ENCODE data around the gene WBP11.
"Not testable (repeated sequence)": the region's sequence is repeated elsewhere in the genome, so short reads cannot be mapped to it uniquely, and the experiment has no call there.

The WBP11 gene

DNA sequence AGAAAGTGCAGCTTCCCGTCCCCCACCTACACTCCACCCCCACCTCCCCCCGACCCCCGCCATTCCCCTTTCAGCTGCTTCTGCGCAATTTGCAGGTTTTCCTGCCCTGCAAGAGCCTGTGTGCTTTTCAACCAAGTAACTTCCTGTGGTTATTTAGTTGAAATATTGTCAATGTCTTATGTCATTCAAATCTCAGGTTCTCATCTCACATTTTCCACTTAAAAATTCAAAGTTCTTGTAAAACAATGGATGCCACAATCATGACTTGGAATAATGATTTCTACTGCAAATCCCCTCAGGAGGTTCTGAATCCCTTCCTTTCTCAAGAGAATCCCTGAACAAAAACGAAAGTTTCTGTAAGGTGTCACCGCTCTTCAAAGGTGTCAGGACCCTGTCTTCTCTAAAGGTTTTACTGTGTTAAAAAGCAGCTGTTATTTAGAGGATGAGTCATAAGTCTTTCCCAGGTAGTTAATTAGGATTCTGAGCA is 31.6 kb downstream of the WBP11 start:
- peak; percentile 49 for DNase-seq (ENCODE audit: low read depth)

DNA sequence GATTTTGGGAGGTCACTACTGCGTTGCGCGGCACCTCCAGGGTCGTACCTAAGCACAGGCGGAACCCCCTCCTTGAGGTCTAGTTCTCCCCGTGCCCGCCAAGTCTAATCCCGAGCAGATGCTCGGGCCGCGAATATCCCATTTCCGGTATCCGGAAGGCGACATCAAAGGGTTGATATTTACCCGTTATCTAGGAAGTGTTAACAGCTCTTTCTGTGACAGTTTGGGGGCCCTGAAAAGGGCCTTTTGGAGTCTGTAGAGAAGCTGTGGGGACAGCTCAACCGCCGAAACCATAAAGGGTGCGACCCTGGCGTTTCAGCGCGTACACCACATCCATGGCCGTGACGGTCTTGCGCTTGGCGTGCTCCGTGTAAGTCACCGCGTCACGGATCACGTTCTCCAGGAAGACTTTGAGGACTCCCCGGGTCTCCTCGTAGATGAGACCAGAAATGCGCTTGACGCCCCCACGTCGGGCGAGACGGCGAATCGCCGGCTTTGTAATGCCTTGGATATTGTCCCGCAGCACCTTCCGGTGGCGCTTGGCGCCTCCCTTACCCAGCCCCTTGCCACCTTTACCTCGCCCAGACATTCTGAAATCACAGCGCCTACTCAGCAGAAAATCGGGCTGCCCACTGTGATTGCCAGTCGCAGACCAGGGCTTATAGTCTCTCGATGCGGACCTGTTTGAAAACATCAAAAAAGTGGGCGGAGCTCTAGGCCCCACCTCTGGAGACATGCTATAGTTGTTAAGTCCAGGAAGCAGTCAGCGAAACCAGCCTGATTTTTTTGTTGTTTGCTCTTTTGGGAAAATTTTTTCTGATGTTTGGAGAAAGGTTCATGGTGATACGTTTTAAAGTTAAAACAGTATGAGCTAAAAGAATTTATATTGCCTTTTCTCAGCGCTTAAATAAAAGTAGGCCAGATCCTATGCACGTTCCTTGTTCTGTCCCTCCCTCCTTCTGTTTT is 32.5 kb downstream of the WBP11 start:
- peak; percentile 81 for DNase-seq (ENCODE audit: low read depth)

DNA sequence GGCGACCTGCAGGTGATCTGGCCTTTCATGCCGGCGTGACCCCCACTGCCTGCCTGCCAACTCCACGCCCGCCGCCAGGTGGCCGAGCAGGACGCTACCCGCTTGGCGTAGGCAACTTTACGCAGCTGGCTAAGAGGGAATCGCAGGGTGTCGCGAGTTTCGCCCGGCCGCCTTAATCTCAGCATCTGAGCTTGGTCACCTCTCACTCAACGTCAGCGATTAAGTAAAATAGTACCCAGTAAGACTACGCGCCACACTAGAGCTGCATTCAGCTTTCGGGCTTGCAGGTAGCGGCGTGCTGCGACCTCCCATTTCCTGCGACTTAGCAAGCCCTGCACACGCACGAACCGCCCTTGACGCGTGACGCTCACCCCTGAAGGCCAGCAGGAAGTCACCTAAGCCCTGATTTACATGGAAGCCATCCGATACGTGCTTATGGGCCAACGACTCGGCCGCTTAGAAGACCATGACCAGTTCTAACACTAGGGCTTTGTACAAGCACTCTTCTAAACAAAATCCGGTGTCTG is 33.2 kb downstream of the WBP11 start:
- DNase-seq (ENCODE audit: low read depth): peak; percentile 81

DNA sequence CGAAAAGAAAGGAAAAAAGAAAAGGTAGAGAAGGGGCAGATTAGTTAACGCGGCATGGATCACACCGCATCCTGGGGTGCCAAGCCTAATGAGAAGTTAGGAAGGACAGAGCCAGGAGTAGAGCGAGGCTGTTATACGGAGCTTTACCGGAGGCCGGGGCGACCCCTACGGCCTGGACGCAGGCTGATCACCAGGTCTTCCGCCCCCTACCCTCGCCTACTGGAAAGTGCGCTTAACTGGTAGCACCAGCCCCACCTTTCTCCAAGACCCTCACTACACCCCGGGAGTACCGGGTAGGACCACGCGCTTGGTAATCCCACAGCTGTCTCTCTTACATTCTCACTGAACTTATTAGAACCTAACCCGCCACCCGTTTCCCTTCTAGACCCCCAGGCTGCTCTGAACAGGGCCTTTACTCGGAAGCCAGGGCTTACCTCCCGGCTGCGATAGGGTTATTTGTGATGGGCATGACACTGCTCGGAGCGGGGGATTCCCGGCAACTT is 33.8 kb downstream of the WBP11 start:
- no peak for DNase-seq (ENCODE audit: low read depth)

DNA sequence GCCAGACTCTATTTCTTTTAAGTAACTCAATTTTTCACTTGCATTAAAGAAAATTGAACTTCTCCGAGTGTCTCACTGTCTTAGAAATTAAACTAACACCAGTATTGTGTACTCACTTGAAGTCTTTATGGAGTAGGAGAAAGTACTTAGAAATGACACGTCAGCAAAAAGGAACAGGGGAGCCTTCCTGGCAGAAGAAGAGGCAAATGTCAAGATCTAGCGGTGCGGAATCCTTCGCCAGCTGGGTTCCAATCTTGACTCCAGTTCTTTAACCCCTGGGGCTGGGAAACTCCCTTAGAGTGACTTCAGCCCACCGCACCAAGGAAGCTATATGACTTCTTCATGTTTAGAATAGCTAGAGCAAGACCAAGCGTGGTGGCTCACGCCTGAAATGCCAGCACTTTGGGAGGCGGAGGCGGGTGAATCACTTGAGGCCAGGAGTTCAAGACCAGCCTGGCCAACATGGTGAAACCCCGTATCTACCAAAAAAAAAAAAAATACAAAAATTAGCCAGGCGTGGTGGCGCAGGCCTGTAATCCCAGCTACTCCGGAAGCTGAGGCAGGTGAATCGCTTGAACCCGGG is 34.4 kb downstream of the WBP11 start:
- DNase-seq (ENCODE audit: low read depth): peak; percentile 19

DNA sequence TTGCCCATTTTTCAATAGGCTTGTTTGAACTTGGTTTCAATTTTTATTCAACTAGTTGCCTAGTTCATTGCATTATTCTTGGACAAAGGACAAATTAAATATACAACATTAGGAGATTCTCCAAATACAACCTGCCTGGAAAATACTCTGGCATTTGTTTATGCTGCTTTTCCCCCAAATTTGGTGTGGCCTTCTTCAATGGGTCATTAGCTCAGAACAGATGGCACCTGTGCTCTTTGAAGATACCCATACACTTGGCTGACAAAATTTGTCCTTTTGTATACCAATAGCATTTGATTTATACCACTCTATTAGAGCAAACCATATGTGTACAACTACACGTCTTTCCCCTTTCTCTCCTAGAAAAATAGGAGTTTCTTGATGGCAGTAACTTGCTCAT is 35.7 kb downstream of the WBP11 start:
- DNase-seq (ENCODE audit: low read depth): no peak

DNA sequence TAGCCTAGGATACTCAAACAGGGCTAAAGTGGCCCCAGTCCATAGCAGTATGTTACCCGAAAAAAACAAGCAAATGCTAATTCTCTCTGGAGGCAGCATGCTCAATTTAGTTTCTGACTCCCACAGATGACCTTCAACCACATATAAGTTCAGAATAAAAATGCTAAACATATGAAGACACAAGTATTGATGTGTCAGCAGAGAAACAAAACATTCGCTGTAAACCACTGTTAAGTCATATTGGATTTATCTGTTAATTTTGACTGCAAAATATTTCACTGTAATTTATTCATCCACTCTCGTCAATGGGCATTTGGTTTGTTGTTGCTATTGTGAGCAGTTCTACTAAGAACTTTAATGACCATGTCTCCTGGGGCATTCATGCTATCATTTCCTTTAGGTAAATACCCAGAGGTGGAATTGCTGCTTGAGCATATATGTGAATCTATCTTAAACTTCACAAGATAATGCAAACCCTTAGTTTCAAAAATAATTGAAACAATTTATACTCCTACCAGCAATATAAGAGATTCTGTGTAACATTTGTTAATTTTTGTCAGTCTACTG is 36.5 kb downstream of the WBP11 start:
- no peak for DNase-seq (ENCODE audit: low read depth)

DNA sequence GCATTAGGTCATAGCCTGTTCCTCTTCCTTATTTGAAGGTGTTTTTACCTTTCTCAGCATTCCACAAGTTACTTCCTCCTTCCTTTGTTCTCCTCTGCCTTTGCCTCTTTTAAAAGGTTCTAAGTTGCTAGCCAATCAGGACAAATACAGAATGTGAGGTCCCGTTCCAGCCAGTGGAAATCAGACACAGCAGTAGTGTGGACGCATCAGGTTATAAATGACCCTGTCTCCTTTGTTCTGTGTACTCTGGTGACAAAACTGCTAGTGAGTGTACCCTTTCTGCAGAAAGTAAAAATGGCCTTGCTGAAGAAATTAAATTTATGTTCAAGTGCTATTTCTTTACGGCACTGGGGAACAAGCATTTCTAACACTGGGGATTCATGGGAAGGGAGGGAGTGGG is 37.3 kb downstream of the WBP11 start:
- not testable (repeated sequence) for DNase-seq (ENCODE audit: low read depth)

DNA sequence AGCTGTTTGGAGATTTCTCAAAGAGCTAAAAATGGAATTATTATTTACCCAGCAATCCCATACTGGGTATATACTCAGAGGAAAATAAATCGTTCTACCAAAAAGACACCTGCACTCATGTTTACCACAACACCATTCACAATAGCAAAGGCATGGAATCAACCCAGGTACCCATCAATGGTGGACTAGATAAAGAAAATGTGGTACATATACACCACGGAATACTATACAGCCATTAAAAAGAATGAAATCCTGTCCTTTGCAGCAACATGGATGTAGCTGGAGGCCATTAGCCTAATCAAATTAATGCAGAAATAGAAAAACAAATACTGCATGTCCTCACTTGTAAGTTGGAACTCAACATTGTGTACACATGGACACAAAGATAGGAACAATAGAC is 37.9 kb downstream of the WBP11 start:
- no peak for DNase-seq (ENCODE audit: low read depth)

DNA sequence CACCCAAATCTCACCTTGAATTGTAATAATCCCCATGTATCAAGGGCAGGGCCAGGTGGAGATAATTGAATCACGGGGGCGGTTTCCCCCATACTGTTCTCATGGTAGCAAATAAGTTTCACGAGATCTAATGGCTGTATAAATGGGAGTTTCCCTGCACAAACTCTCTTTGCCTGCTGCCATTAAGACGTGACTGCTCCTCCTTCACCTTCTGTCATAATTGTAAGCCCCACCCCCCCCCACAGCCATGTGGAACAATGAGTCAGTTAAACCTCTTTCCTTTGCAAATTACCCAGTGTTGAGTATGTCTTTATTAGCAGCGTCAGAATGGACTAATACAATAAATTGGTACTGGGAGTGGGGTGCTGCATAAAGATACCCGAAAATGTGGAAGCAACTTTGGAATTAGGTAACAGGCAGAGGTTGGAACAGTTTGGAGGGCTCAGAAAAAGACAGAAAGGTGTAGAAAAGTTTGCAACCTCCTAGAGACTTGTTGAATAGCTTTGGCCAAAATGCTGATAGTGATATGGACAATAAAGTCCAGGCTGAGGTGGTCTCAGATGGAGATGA is 43.5 kb downstream of the WBP11 start:
- not testable (repeated sequence) for DNase-seq (ENCODE audit: low read depth)

DNA sequence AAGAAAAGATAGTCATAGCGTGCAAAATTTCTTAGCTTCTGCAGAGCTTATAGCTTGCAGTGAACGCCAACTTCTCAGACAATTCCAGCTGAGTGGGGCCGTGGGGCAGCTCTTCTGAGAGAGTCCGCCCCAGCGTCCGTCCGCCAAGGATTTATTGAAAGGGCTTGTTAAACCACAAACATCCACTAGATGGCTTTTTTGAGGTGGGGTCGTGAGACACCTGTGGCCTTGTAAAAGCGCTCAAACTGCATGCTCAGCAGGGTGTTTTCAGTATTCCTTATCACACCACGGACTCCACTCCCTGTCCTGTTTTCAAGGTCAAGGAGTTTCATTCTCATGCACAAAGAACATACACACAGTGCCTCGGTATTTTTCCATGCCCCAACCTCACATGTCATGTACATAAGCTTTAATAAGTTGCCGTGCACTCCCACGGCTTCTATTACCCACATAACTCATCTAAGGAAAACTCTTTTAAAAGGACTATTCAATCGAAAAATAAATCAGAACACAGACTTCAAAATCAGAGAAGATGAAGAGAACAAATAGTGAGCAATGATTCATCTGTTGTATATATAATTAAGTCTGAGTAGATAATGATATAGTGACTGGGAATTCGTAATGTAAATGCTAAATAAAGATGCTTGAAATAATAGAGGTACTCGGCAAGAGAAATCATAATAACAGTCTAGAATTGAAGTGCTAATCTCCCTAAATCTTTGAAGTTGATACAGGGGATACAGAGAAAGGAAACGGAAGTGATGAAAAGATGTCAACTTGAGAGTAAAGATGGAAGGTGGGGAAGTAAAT is 46.7 kb downstream of the WBP11 start:
- DNase-seq (ENCODE audit: low read depth): no peak

DNA sequence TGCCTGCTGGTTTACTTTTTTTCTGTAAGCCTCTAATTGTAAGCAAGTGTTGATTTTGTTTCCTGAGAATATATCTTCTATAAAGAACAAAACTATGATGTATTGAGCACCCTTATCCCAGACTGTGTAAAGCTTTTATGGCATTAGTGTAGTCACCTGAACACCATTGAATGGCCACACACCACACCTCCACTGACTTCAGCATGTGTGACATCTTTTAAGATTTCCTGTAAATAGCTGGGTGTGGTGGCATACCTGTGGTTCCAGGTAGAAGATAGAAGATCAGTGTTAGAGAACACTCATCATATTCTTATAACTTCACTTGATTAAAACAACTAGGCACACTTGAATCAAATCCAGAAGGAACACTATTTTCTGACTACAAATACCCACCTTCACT is 51.3 kb downstream of the WBP11 start:
- no peak for DNase-seq (ENCODE audit: low read depth)

DNA sequence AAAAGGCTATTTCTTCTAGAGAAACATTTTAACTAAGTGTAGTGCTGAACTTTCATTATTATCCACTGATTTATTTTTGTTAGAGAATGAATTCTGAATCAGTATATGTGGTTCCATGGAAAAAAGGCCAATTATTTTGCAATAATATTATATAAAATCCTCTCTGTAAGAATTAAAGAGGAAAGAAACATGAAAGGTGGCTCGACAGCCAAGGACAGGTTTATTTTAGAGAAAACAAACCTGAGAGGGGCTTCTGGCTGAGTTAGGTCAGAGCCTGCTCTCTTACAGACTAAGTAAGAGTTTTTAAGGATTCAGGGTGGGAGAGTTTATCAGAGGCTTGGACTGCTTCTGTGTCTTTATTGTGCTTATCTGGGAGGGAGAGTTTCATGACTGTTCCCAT is 60.2 kb downstream of the WBP11 start:
- DNase-seq (ENCODE audit: low read depth): no peak

DNA sequence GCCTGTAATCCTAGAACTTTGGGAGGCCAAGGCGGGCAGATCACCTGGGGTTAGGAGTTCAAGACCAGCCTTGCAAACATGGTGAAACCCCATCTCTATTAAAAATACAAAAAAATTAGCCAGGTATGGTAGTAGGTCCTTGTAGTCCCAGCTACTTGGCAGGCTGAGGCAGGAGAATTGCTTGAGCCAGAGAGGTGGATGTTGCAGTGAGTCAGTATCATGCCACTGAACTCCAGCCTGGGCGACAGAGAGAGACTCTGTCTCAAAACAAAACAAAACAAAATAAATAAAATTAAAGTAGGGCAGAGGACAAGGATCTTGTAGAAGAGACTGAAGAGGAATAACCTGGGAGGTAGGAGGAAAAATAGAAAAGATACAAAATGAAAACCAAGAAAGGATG is 61.3 kb downstream of the WBP11 start:
- DNase-seq (ENCODE audit: low read depth): no peak

DNA sequence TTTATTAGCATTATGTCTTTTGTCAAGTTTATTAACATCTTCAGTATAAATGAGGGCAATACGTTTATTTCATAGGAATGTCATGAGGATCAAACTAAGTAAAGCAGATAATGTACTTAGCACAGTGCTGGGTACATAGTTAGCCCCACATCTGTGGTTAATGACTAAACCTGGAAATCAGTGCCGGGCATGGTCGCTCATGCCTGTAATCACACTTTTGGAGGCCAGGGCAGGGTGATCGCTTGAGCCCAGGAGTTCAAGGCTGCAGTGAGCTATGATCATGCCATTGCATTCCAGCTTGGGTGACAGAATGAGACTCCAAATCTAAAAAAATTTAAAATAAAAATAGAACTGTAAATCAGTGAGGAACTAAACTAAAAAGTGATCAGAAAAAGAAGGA is 62.1 kb downstream of the WBP11 start:
- DNase-seq (ENCODE audit: low read depth): no peak

DNA sequence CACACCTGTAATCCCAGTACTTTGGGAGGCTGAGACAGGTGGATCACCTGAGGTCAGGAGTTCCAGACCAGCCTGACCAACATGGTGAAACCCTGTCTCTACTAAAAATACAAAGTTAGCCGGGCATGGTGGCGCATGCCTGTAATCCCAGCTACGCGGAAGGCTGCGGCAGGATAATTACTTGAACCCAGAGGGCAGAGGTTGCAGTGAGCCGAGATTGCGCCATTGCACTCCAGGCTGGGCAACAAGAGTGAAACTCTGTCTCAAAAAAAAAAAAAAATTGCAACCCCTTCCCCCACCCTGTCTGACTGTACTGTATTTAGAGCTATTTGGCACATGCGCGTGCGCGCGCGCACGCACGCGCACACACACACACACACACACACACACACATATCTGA is 66.8 kb downstream of the WBP11 start:
- not testable (repeated sequence) for DNase-seq (ENCODE audit: low read depth)
